Esophagus (tissue), 2 donors: ENCODE data around the gene NFS1. TPM values are rescaled to one million over a fixed set of nuclear protein-coding genes. Genes with fewer than 3 reads are reported as not detected.
"Not testable (repeated sequence)": the region's sequence is repeated elsewhere in the genome, so short reads cannot be mapped to it uniquely, and the experiment has no call there.

Experiments used
- H3K27ac ChIP-seq, 2 donors: one replicate each; pipeline ENCODE4 v1.5.1; 2013; ENCODE audit warnings: low read depth in 2 of 2, mild to moderate bottlenecking in 2 of 2, inconsistent platforms in 1 of 2, low read length in 1 of 2, moderate library complexity in 1 of 2
- H3K27me3 ChIP-seq, 2 donors: one replicate each; pipeline ENCODE4 v1.6.1; 2013; ENCODE audit warnings: low read length in 2 of 2, control low read depth in 1 of 2, mild to moderate bottlenecking in 1 of 2; ENCODE audit not compliant: insufficient read depth in 2 of 2, control insufficient read depth in 1 of 2
- H3K36me3 ChIP-seq, 2 donors: one replicate each; pipeline ENCODE4 v1.6.1; 2013; ENCODE audit warnings: low read length in 1 of 2; ENCODE audit not compliant: control insufficient read depth in 2 of 2, insufficient read depth in 2 of 2
- H3K4me1 ChIP-seq, 2 donors: one replicate each; pipeline ENCODE4 v1.6.1; 2013; ENCODE audit warnings: low read length in 1 of 2; ENCODE audit not compliant: control insufficient read depth in 2 of 2, insufficient read depth in 2 of 2
- H3K4me3 ChIP-seq, 2 donors: one replicate each; pipeline ENCODE4 v1.5.1; 2013; ENCODE audit warnings: low read length in 2 of 2, mild to moderate bottlenecking in 2 of 2, low read depth in 1 of 2, moderate library complexity in 1 of 2
- H3K9me3 ChIP-seq, 2 donors: one replicate each; pipeline ENCODE4 v1.6.1; 2013; ENCODE audit warnings: mild to moderate bottlenecking in 2 of 2, low read depth in 1 of 2, low read length in 1 of 2, moderate library complexity in 1 of 2; ENCODE audit not compliant: control insufficient read depth in 2 of 2, insufficient read depth in 1 of 2
- WGBS, 2 donors: extraction: QIAGEN DNeasy Blood & Tissue Kit; methylation state at CpG; one replicate each; pipeline ENCODE4 v1.1.7; 2013; 5-methylcytosine and 5-hydroxymethylcytosine counted together
- polyA plus RNA-seq, 2 donors: library from polyadenylated mRNA; stranded (reverse); fragments of 200-250 nt; gene quantifications; one replicate each; pipeline ENCODE4 v1.2.3, GENCODE V29; 2013
- donor health status: healthy with polysubstance abuse.
- donor health status: Bipolar disorder and iron deficiency.

Gene NFS1
- polyA plus RNA-seq, 2 donors = 18.2 to 23.4 TPM

DNA sequence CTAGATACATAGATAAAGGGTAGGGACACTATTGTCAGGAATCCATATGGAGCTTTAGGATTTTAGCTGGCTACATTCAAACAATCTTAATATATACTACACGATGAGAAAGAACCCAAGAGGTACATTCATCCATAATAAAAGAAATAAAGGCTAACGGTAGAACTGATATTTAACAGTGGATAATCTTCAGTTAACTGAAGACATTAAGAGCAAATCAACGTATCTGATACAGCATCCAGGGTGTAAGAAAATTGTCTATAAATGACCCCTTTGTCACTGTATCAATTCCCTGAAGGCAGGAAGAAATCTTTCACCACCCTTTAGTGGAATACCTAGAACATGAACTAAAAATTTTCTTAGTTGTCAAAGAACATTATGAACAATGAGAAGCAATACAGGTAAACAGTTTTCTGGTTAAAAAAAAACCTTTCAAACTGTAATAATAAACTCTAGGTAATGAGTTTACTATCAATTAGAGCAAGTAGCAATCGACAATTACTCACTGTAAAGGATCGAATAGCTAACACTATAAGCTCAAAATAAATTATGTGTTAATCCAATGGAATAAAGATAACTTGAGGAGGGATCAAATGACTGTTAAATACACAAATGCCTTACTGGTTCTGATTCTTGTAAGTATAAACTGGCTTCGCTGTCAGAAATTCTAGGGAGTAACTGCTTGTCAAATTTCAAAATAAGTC, 11.9 kb upstream of the NFS1 start:
- Histone ChIP-seq H3K4me3 (no peak overlapping the region), H3K27me3 (no peaks in the 10 kb centered on the region), H3K9me3 (no peaks in the 10 kb centered on the region), H3K4me1 (no peaks in the 10 kb centered on the region), H3K27ac (no peak overlapping the region), H3K36me3 (peaks cover 18 to 20% of the 10 kb centered on the region in 2 donors)
- WGBS, 2 donors = 48 to 51% methylated on average over 6 of the region's 6 CpGs

DNA sequence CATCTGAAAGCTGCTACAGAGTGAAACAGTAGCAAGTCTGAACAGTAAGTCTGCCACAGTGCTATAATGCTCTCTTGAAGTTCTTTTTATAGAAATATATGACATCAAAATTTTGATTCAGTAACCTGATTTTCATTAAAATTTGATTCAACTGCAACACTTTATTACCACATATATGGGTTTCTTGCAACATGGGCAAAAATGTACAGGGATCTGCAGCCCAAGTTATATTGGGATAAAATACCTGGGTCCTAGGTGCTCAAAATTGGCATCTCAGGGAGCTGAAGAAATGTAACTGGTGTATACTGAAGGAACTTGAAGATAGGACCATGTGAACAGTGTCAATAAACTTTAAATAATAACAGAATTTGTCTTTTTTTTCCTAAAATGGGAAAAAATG, 10.9 kb upstream of the NFS1 start:
- Histone ChIP-seq H3K4me3 (no peak overlapping the region), H3K27me3 (no peaks in the 10 kb centered on the region), H3K36me3 (peaks cover 10 to 17% of the 10 kb centered on the region in 2 donors), H3K27ac (no peak overlapping the region), H3K9me3 (no peaks in the 10 kb centered on the region), H3K4me1 (no peaks in the 10 kb centered on the region)

DNA sequence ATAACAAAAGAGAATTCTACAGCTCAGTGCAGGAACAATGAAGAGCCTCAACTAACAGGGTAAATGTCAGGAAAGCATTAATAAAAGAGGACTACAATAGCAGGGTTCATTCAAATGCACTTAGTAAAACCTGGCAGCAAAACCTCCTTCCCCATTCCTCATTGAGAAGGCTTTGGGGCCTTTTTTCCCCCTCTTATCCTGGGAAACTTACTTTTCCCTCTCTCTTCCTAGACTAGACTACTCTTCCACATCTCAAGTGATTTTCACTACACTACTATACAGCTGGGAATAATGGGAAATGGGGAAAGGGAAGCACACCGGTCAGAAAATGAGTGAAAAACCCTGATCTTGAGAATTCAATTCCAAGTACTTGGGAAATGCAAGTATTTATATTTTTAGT, 10.1 kb upstream of the NFS1 start:
- Histone ChIP-seq H3K4me3 (no peak overlapping the region), H3K27ac (no peak overlapping the region), H3K36me3 (peaks cover 7 to 17% of the 10 kb centered on the region in 2 donors), H3K4me1 (no peaks in the 10 kb centered on the region), H3K27me3 (no peaks in the 10 kb centered on the region), H3K9me3 (no peaks in the 10 kb centered on the region)
- WGBS, 2 donors = 82 to 83% methylated on average over 1 of the region's 1 CpG

DNA sequence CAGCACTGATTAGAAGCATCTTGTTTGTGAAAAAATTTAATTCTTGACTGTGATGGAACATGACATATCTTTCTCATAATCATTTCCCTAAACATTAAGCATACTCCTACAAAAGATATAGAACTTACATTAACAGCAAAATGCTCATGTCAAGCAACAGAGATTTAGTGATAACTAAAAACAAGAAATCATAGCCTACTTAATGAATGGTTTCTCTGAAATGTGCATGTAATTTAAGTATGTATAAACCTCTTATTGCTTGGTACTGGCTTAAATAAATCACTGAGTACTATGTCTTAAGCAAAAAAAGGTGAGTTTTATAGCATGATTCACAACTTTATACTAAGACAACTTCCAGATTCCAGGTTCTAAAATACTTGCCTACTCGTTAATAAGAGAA, 9.3 kb upstream of the NFS1 start:
- WGBS, 2 donors = 30 to 58% methylated on average over 1 of the region's 1 CpG
- Histone ChIP-seq H3K36me3 (peaks cover 5 to 13% of the 10 kb centered on the region in 2 donors), H3K27ac (no peak overlapping the region), H3K9me3 (no peaks in the 10 kb centered on the region), H3K27me3 (no peaks in the 10 kb centered on the region), H3K4me3 (no peak overlapping the region), H3K4me1 (no peaks in the 10 kb centered on the region)

DNA sequence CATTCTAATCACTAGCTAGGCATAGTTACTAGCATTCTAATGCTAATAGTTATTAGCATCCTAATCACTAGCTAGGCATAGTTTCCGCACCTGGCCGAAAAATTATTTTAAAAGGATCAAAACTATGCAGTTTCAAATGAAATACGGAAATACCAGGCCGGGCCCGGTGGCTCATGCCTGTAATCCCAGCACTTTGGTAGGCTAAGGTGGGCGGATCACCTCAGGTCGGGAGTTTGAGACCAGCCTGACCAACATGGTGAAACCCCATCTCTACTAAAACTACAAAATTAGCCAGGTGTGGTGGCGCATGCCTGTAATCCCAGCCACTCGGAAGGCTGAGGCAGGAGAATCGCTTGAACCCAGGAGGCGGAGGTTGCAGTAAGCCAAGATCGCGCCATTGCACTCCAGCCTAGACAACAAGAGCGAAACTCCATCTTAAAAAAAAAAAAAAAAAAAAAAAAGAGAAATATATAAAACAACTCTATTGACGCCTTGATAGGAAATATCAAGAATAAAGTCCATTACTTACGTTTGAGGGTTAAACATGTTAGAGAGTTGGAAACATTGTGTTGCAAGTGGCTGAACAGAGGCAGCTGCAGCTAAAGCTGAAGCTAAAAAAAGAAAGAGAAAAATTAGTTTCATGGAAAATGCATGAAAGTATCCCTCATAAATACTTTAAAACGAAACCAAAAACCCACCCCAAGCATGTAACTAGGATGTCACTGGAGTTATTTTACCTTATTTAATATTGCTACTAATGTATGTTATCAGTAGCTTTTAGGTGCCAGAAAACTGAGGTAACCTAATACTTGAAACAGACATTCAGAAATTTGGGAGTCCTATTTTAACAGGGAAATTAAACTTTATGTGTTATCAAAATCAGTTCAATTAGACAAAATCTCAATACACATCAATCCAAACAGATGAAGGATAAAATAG, 7.7 kb upstream of the NFS1 start:
- H3K4me3 ChIP-seq, H3K4me1 ChIP-seq, H3K27me3 ChIP-seq, H3K9me3 ChIP-seq, H3K27ac ChIP-seq, H3K36me3 ChIP-seq: not testable (repeated sequence)
- WGBS, 2 donors = 91% methylated on average over 16 to 17 of the region's 17 CpGs

- H3K27me3 ChIP-seq, H3K27ac ChIP-seq, H3K9me3 ChIP-seq, H3K4me1 ChIP-seq, H3K4me3 ChIP-seq: not testable (repeated sequence)
- peaks cover 4 to 12% of the 10 kb centered on the region in 2 donors for H3K36me3 ChIP-seq
- 88 to 92% methylated on average over 11 of the region's 11 CpGs for WGBS, 2 donors
Measured at GRCh38 chr20:35705894-35706293, 6.7 kb upstream of the NFS1 start.

DNA sequence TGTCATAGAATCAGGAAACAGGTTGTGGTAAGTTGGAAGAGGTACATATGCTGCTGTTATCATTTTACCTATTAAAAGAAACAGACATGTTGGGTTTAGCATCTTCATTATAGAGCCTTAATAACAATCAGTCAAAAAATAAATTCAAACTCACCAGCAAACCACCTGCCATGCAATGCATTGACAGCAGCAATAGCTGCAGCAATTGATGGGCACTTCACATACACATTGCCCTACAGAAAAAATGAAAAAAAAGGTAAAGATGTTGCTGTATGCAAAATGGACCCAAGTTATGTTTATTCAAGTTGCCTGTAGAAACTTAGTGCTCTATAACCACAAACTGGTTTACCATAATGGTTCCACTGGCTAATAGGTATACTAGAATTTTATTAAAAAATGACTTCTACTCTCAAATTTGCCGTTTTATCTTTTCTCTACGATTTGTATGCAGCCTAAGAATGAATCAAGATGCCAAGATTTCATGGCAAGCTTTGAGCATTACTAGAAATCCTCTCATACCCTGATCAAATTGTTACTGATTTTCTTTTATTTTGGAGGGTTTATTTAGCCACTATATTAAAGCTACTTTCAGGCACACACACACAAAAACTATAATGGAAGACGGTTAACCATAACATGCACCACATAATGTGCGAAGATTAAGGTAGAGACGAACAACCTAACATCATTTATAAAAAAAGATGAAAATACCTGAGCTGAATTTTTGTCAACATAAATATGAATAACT, 5.5 kb upstream of the NFS1 start:
- Histone ChIP-seq H3K9me3 (no peaks in the 10 kb centered on the region), H3K27me3 (no peaks in the 10 kb centered on the region), H3K36me3 (peaks cover 0 to 12% of the 10 kb centered on the region in 2 donors), H3K4me3 (no peak overlapping the region), H3K4me1 (no peaks in the 10 kb centered on the region), H3K27ac (no peak overlapping the region)
- WGBS, 2 donors = 84 to 86% methylated on average over 5 of the region's 5 CpGs

DNA sequence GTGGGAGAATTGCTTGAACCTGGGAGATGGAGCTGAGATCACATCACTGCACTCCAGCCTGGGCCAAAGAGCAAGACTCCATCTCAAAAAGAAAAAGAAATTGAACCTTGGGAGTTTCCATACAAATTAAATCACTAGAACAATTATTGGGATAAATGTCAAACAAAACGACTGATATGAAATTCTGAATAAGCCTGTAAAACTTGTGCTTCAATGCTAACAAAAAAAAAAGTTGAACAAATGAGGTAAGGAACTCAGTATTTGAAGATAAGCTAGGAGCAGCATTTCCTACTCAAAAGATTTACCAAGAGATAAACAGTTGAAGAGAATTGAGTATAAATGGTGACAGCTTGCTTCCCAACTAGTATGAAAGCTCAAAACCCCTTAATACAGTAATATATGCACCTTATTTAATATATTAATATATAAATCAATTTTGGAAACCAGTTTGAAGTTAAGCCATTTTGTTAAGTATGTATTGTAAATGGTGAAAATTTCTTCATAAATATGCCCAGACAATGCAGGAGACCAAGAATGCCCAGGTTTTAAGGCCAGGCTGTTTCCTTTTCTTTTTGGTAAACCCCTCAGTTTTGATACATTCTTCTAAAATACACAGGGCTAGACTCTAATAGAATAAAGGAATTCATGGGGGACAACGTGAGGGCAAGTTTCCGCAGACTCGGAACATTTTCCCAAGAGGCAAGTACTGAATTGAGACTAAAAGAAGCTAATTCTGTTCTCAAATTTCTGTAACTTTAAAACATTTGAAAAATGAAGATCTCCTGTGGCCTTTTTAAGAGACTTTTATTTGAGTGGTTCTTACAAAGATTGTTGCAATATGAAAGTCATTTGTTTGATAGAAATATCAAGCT, 3.9 kb upstream of the NFS1 start:
- H3K4me1 ChIP-seq = peaks cover 4% of the 10 kb centered on the region in 2 donors
- no peaks in the 10 kb centered on the region for H3K27me3 ChIP-seq
- H3K4me3 ChIP-seq = no peak overlapping the region
- H3K9me3 ChIP-seq = peaks cover 0 to 2% of the 10 kb centered on the region in 2 donors
- 62 to 66% methylated on average over 4 of the region's 4 CpGs for WGBS, 2 donors
- no peak overlapping the region for H3K27ac ChIP-seq
- peaks cover 0 to 12% of the 10 kb centered on the region in 2 donors for H3K36me3 ChIP-seq
